ENCODE data around the gene HBA2. TPM values are rescaled to one million over a fixed set of nuclear protein-coding genes. Genes with fewer than 3 reads are reported as not detected.

HBA2 gene
- total RNA-seq, 1 experiment from 2014 or later: not detected

- POLR2A ChIA-PET: interaction anchor here (0.6 kb wide), 1 partner anchor 97 kb away, joined by 3 read pairs; no protein-coding TSS in a partner anchor
- Histone ChIP-seq H3K4me1 (ENCODE audit: control insufficient read depth, insufficient read depth, low read length) (peaks cover 4% of the 10 kb centered on the region), H3K9me3 (ENCODE audit: control insufficient read depth, insufficient read depth, low read depth, low read length) (no peaks in the 10 kb centered on the region), H3K27me3 (ENCODE audit: control insufficient read depth, insufficient read depth, low read length) (no peaks in the 10 kb centered on the region), H3K36me3 (ENCODE audit: control insufficient read depth, insufficient read depth, low read length) (no peaks in the 10 kb centered on the region), H3K27ac (ENCODE audit: low read length) (peak overlapping the region; percentile 26; the same call in 1 of the 2 replicates), H3K4me3 (ENCODE audit: low read depth in 2 of 2, low read length in 2 of 2) (peak overlapping the region; percentile 58 to 59)
- intact Hi-C loops (cut with micrococcal nuclease; ENCODE audit: unreplicated experiment): no loop called here
- ATAC-seq: peak; percentile 73
- DNase-seq (ENCODE audit: low read depth, low spot score): no peak
- TF ChIP-seq REST (IDR thresholded peaks at IDR 0.05; ENCODE audit: insufficient read depth in 1 of 2, low read depth in 2 of 2, low read length in 1 of 2): no peak
- no peak for TF ChIP-seq POLR2AphosphoS5 (IDR thresholded peaks at IDR 0.05; ENCODE audit: low read depth, low read length)
- no peak for TF ChIP-seq CTCF (IDR thresholded peaks at IDR 0.05)
- TF ChIP-seq SIN3A (IDR thresholded peaks at IDR 0.05; ENCODE audit: borderline replicate concordance, insufficient read depth, low read depth, low read length): no peak
- TF ChIP-seq TCF7L2 (IDR thresholded peaks at IDR 0.05; ENCODE audit: low read depth, low read length): no peak
- CTCF ChIA-PET: no interaction called here
- in situ Hi-C loops (cut with HindIII; ENCODE audit: low pct_unique_long_range_greater_than_20kb, low sequenced_read_pairs): no loop called here
- BruUV-seq (replicated peaks): no TSS peak
Observed at GRCh38 chr16:154217-155030, 18.3 kb upstream of the HBA2 start.

GRCh38 chr16:155031-155398, 17.7 kb upstream of the HBA2 start:
- H3K9me3 ChIP-seq (ENCODE audit: control insufficient read depth, insufficient read depth, low read depth, low read length): no peaks in the 10 kb centered on the region
- H3K36me3 ChIP-seq (ENCODE audit: control insufficient read depth, insufficient read depth, low read length): no peaks in the 10 kb centered on the region
- H3K4me1 ChIP-seq (ENCODE audit: control insufficient read depth, insufficient read depth, low read length): peaks cover 4% of the 10 kb centered on the region
- in situ Hi-C loops (cut with HindIII; ENCODE audit: low pct_unique_long_range_greater_than_20kb, low sequenced_read_pairs): no loop called here
- ChIA-PET POLR2A (interaction anchor here (0.6 kb wide), 1 partner anchor 97 kb away, joined by 3 read pairs; no protein-coding TSS in a partner anchor), CTCF (interaction anchor here (0.6 kb wide), 1 partner anchor 13 kb away, joined by 3 read pairs; no protein-coding TSS in a partner anchor)
- DNase-seq (ENCODE audit: low read depth, low spot score): no peak
- intact Hi-C loops (cut with micrococcal nuclease; ENCODE audit: unreplicated experiment): no loop called here
- H3K27ac ChIP-seq (ENCODE audit: low read length): no peak overlapping the region; the same call in 1 of the 2 replicates
- BruUV-seq (replicated peaks): no TSS peak
- no peak for TF ChIP-seq TCF7L2 (IDR thresholded peaks at IDR 0.05; ENCODE audit: low read depth, low read length)
- TF ChIP-seq POLR2AphosphoS5 (IDR thresholded peaks at IDR 0.05; ENCODE audit: low read depth, low read length): no peak
- TF ChIP-seq SIN3A (IDR thresholded peaks at IDR 0.05; ENCODE audit: borderline replicate concordance, insufficient read depth, low read depth, low read length): no peak
- no peak for TF ChIP-seq CTCF (IDR thresholded peaks at IDR 0.05)
- peak overlapping the region; percentile 58 to 59 for H3K4me3 ChIP-seq (ENCODE audit: low read depth in 2 of 2, low read length in 2 of 2)
- H3K27me3 ChIP-seq (ENCODE audit: control insufficient read depth, insufficient read depth, low read length): no peaks in the 10 kb centered on the region
- ATAC-seq: no peak
